Activated naive CD4-positive, alpha-beta T cell treated with anti-CD3 and anti-CD28 coated beads, Interleukin-2, amount 10 ng/mL, durations not matched to agents 7 days and 5 days (primary cell): ENCODE measurements around the gene CEP85L.

Experiments used
- CTCF ChIA-PET: fragments of 350-600 bp; sonication (Branson Sonifier 250); formaldehyde crosslinking; loops from one replicate; lab custom pipeline; 2021; ENCODE audit warnings: antibody characterized with exemption; lab: Charles Lee
- DNase-seq: peaks from one replicate; pipeline ENCODE4 v3.0.0-alpha.2; 2020
- H3K27ac Mint-ChIP-seq: one replicate; pipeline ENCODE4 v1.8.0; 2021; ENCODE audit warnings: mild to moderate bottlenecking, moderate library complexity, mixed read lengths
- H3K27me3 Mint-ChIP-seq: one replicate; pipeline ENCODE4 v1.8.0; 2021; ENCODE audit warnings: mild to moderate bottlenecking, mixed read lengths
- H3K36me3 Mint-ChIP-seq: one replicate; pipeline ENCODE4 v1.8.0; 2021; ENCODE audit warnings: mixed read lengths
- H3K4me1 Mint-ChIP-seq: one replicate; pipeline ENCODE4 v1.8.0; 2021; ENCODE audit warnings: mixed read lengths
- H3K4me3 Mint-ChIP-seq: one replicate; pipeline ENCODE4 v1.8.0; 2021; ENCODE audit warnings: mild to moderate bottlenecking, moderate library complexity, mixed read lengths
- H3K9me3 Mint-ChIP-seq: one replicate; pipeline ENCODE4 v1.8.0; 2021; ENCODE audit warnings: mixed read lengths

Gene CEP85L

GRCh38 chr6:118651282-118652050, at the start of gene CEP85L:
Gene CEP85L, minus strand, starts transcription at chr6:118651591. Its CDS starts 322 bp downstream, at chr6:118651269.
- H3K36me3 Mint-ChIP-seq, result peaks cover 21% of the 10 kb centered on the region
- H3K4me3 Mint-ChIP-seq, result peak within 1 kb of the TSS; percentile 89
- CTCF ChIA-PET, result interaction anchor here (1.2 to 1.3 kb wide), 2 partner anchors 53 to 58 kb away, joined by 4 read pairs; no protein-coding TSS in a partner anchor
- no peaks in the 10 kb centered on the region for H3K9me3 Mint-ChIP-seq
- H3K27me3 Mint-ChIP-seq, result no peaks in the 10 kb centered on the region
- peaks cover 52% of the 10 kb centered on the region for H3K4me1 Mint-ChIP-seq
- DNase-seq, result peak; percentile 93
- peak within 1 kb of the TSS; percentile 91 for H3K27ac Mint-ChIP-seq

GRCh38 chr6:118700531-118700930, 49.1 kb upstream of the CEP85L start:
- H3K36me3 Mint-ChIP-seq, result peaks cover 65% of the 10 kb centered on the region
- H3K4me3 Mint-ChIP-seq, result no peak overlapping the region
- H3K9me3 Mint-ChIP-seq, result peaks cover 2% of the 10 kb centered on the region
- no peak for DNase-seq
- peaks cover 30% of the 10 kb centered on the region for H3K4me1 Mint-ChIP-seq
- H3K27me3 Mint-ChIP-seq, result no peaks in the 10 kb centered on the region
- H3K27ac Mint-ChIP-seq, result no peak overlapping the region
- CTCF ChIA-PET, result no interaction called here

- H3K27me3 Mint-ChIP-seq, result no peaks in the 10 kb centered on the region
- DNase-seq, result no peak
- H3K9me3 Mint-ChIP-seq, result peaks cover 12% of the 10 kb centered on the region
- CTCF ChIA-PET, result interaction anchor here (0.9 to 3.4 kb wide), 4 partner anchors 9 to 79 kb away, joined by 3 to 10 read pairs (median 5); no protein-coding TSS in a partner anchor
- H3K4me3 Mint-ChIP-seq, result no peak overlapping the region
- H3K27ac Mint-ChIP-seq, result no peak overlapping the region
- H3K4me1 Mint-ChIP-seq, result peaks cover 21% of the 10 kb centered on the region
- peaks cover 77% of the 10 kb centered on the region for H3K36me3 Mint-ChIP-seq
Observed at GRCh38 chr6:118697554-118697953, 46.2 kb upstream of the CEP85L start.

- Mint-ChIP-seq H3K4me3 (no peak overlapping the region), H3K27ac (peak overlapping the region; percentile 33), H3K27me3 (no peaks in the 10 kb centered on the region), H3K4me1 (peaks cover 19% of the 10 kb centered on the region), H3K9me3 (peaks cover 10% of the 10 kb centered on the region), H3K36me3 (peaks cover 74% of the 10 kb centered on the region)
- CTCF ChIA-PET, result interaction anchor here (1.3 to 3.4 kb wide), 3 partner anchors 11 to 413 kb away, joined by 3 to 10 read pairs (median 5); no protein-coding TSS in a partner anchor
- DNase-seq, result no peak
Observed at GRCh38 chr6:118696271-118696670, 44.9 kb upstream of the CEP85L start.

GRCh38 chr6:118693562-118693961, 42.2 kb upstream of the CEP85L start:
- H3K36me3 Mint-ChIP-seq, result peaks cover 72% of the 10 kb centered on the region
- no peak for DNase-seq
- H3K27me3 Mint-ChIP-seq, result no peaks in the 10 kb centered on the region
- H3K9me3 Mint-ChIP-seq, result peaks cover 10% of the 10 kb centered on the region
- H3K4me3 Mint-ChIP-seq, result no peak overlapping the region
- peaks cover 13% of the 10 kb centered on the region for H3K4me1 Mint-ChIP-seq
- CTCF ChIA-PET, result interaction anchor here (0.7 kb wide), 1 partner anchor 9 kb away, joined by 3 read pairs; no protein-coding TSS in a partner anchor
- no peak overlapping the region for H3K27ac Mint-ChIP-seq

- Mint-ChIP-seq H3K4me3 (no peak overlapping the region), H3K4me1 (peaks cover 40% of the 10 kb centered on the region)
- CTCF ChIA-PET, result no interaction called here
Observed at GRCh38 chr6:118685823-118686449, 34.5 kb upstream of the CEP85L start.

GRCh38 chr6:118683881-118684872, 32.8 kb upstream of the CEP85L start:
- no peak overlapping the region for H3K27ac Mint-ChIP-seq
- H3K4me3 Mint-ChIP-seq, result no peak overlapping the region
- no peaks in the 10 kb centered on the region for H3K9me3 Mint-ChIP-seq
- H3K4me1 Mint-ChIP-seq, result peaks cover 49% of the 10 kb centered on the region
- peaks cover 28% of the 10 kb centered on the region for H3K36me3 Mint-ChIP-seq
- CTCF ChIA-PET, result interaction anchor here (0.8 to 1.2 kb wide), 4 partner anchors 9 to 42 kb away, joined by 3 to 4 read pairs (median 3); no protein-coding TSS in a partner anchor
- H3K27me3 Mint-ChIP-seq, result no peaks in the 10 kb centered on the region
- no peak for DNase-seq

More at GRCh38 chr6:118685823-118686449, 34.5 kb upstream of the CEP85L start:
- peak overlapping the region; percentile 34 for H3K27ac Mint-ChIP-seq
- no peaks in the 10 kb centered on the region for H3K27me3 Mint-ChIP-seq
- H3K36me3 Mint-ChIP-seq, result peaks cover 39% of the 10 kb centered on the region
- H3K9me3 Mint-ChIP-seq, result no peaks in the 10 kb centered on the region
- no peak for DNase-seq

GRCh38 chr6:118680452-118681095, 29.2 kb upstream of the CEP85L start:
- no peak overlapping the region for H3K27ac Mint-ChIP-seq
- H3K4me3 Mint-ChIP-seq, result no peak overlapping the region
- H3K4me1 Mint-ChIP-seq, result peaks cover 36% of the 10 kb centered on the region
- no peak for DNase-seq
- H3K9me3 Mint-ChIP-seq, result no peaks in the 10 kb centered on the region
- CTCF ChIA-PET, result no interaction called here
- no peaks in the 10 kb centered on the region for H3K27me3 Mint-ChIP-seq
- H3K36me3 Mint-ChIP-seq, result peaks cover 39% of the 10 kb centered on the region

GRCh38 chr6:118679327-118679901, 28.0 kb upstream of the CEP85L start:
- Mint-ChIP-seq H3K4me1 (peaks cover 33% of the 10 kb centered on the region), H3K4me3 (no peak overlapping the region), H3K9me3 (no peaks in the 10 kb centered on the region), H3K27ac (no peak overlapping the region), H3K36me3 (peaks cover 37% of the 10 kb centered on the region), H3K27me3 (no peaks in the 10 kb centered on the region)
- no peak for DNase-seq
- CTCF ChIA-PET, result no interaction called here

GRCh38 chr6:118678866-118679265, 27.5 kb upstream of the CEP85L start:
- Mint-ChIP-seq H3K9me3 (no peaks in the 10 kb centered on the region), H3K27ac (no peak overlapping the region), H3K4me1 (peaks cover 27% of the 10 kb centered on the region), H3K4me3 (no peak overlapping the region), H3K27me3 (no peaks in the 10 kb centered on the region), H3K36me3 (peaks cover 39% of the 10 kb centered on the region)
- CTCF ChIA-PET, result no interaction called here
- DNase-seq, result no peak

- peaks cover 28% of the 10 kb centered on the region for H3K4me1 Mint-ChIP-seq
Observed at GRCh38 chr6:118677193-118677592, 25.8 kb upstream of the CEP85L start.

GRCh38 chr6:118675225-118675624, 23.8 kb upstream of the CEP85L start:
- CTCF ChIA-PET, result no interaction called here
- H3K27ac Mint-ChIP-seq, result no peak overlapping the region

More at GRCh38 chr6:118677193-118677592, 25.8 kb upstream of the CEP85L start:
- H3K27ac Mint-ChIP-seq, result no peak overlapping the region
- CTCF ChIA-PET, result no interaction called here
- H3K36me3 Mint-ChIP-seq, result peaks cover 44% of the 10 kb centered on the region
- DNase-seq, result no peak
- no peak overlapping the region for H3K4me3 Mint-ChIP-seq
- H3K27me3 Mint-ChIP-seq, result no peaks in the 10 kb centered on the region
- no peaks in the 10 kb centered on the region for H3K9me3 Mint-ChIP-seq

GRCh38 chr6:118674772-118675171, 23.4 kb upstream of the CEP85L start:
- Mint-ChIP-seq H3K4me1 (peaks cover 18% of the 10 kb centered on the region), H3K27me3 (no peaks in the 10 kb centered on the region), H3K27ac (no peak overlapping the region), H3K9me3 (no peaks in the 10 kb centered on the region), H3K4me3 (no peak overlapping the region), H3K36me3 (peaks cover 42% of the 10 kb centered on the region)
- CTCF ChIA-PET, result no interaction called here
- no peak for DNase-seq

More at GRCh38 chr6:118675225-118675624, 23.8 kb upstream of the CEP85L start:
- Mint-ChIP-seq H3K4me1 (peaks cover 19% of the 10 kb centered on the region), H3K36me3 (peaks cover 42% of the 10 kb centered on the region), H3K9me3 (no peaks in the 10 kb centered on the region), H3K27me3 (no peaks in the 10 kb centered on the region), H3K4me3 (no peak overlapping the region)
- DNase-seq, result no peak
